Thyroid gland (tissue), 4 donors: ENCODE data around the gene SMARCB1.

Experiments
- POLR2A ChIP-seq, 2 donors: fragments of 450-650 bp; IDR thresholded peaks; one replicate each; pipeline ENCODE4 v1.6.1; 2017; ENCODE audit warnings: antibody characterized with exemption in 2 of 2, mild to moderate bottlenecking in 2 of 2, moderate library complexity in 1 of 2
- TF ChIP-seq, protein P1 (sequence below), 6 experiments: fragments of 200-600 bp in 3 of 6; fragments of 450-650 bp in 3 of 6; sonication (generic) in 3 of 6; IDR thresholded peaks; one replicate each; pipeline ENCODE4 v1.5.1; 2016 to 2019; ENCODE audit warnings: antibody characterized with exemption in 6 of 6, mild to moderate bottlenecking in 2 of 6, inconsistent platforms in 1 of 6, moderate library complexity in 1 of 6

- TF ChIP-seq, protein P1, sequence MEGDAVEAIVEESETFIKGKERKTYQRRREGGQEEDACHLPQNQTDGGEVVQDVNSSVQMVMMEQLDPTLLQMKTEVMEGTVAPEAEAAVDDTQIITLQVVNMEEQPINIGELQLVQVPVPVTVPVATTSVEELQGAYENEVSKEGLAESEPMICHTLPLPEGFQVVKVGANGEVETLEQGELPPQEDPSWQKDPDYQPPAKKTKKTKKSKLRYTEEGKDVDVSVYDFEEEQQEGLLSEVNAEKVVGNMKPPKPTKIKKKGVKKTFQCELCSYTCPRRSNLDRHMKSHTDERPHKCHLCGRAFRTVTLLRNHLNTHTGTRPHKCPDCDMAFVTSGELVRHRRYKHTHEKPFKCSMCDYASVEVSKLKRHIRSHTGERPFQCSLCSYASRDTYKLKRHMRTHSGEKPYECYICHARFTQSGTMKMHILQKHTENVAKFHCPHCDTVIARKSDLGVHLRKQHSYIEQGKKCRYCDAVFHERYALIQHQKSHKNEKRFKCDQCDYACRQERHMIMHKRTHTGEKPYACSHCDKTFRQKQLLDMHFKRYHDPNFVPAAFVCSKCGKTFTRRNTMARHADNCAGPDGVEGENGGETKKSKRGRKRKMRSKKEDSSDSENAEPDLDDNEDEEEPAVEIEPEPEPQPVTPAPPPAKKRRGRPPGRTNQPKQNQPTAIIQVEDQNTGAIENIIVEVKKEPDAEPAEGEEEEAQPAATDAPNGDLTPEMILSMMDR (IDR thresholded peaks at IDR 0.05), result no peak
- TF ChIP-seq POLR2A (IDR thresholded peaks at IDR 0.05), result no peak
Observed at GRCh38 chr22:23840026-23840425, 53.3 kb downstream of the SMARCB1 start.
